ENCODE data around the gene FSD1.

- TF ChIP-seq TAF1 (IDR thresholded peaks at IDR 0.05; ENCODE audit: low read depth), result no peak
- TF ChIP-seq CREB1 (IDR thresholded peaks at IDR 0.05; ENCODE audit: low read depth), result no peak
- TF ChIP-seq RAD21 (IDR thresholded peaks at IDR 0.05; ENCODE audit: low read depth), result no peak
- no peak for TF ChIP-seq CEBPB (IDR thresholded peaks at IDR 0.05)
- no peak for TF ChIP-seq EP300 (IDR thresholded peaks at IDR 0.05; ENCODE audit: borderline replicate concordance)
- TF ChIP-seq, protein P1, sequence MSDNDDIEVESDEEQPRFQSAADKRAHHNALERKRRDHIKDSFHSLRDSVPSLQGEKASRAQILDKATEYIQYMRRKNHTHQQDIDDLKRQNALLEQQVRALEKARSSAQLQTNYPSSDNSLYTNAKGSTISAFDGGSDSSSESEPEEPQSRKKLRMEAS (IDR thresholded peaks at IDR 0.05), result no peak
- TF ChIP-seq TEAD4 (IDR thresholded peaks at IDR 0.05), result no peak
- TF ChIP-seq, protein P2, sequence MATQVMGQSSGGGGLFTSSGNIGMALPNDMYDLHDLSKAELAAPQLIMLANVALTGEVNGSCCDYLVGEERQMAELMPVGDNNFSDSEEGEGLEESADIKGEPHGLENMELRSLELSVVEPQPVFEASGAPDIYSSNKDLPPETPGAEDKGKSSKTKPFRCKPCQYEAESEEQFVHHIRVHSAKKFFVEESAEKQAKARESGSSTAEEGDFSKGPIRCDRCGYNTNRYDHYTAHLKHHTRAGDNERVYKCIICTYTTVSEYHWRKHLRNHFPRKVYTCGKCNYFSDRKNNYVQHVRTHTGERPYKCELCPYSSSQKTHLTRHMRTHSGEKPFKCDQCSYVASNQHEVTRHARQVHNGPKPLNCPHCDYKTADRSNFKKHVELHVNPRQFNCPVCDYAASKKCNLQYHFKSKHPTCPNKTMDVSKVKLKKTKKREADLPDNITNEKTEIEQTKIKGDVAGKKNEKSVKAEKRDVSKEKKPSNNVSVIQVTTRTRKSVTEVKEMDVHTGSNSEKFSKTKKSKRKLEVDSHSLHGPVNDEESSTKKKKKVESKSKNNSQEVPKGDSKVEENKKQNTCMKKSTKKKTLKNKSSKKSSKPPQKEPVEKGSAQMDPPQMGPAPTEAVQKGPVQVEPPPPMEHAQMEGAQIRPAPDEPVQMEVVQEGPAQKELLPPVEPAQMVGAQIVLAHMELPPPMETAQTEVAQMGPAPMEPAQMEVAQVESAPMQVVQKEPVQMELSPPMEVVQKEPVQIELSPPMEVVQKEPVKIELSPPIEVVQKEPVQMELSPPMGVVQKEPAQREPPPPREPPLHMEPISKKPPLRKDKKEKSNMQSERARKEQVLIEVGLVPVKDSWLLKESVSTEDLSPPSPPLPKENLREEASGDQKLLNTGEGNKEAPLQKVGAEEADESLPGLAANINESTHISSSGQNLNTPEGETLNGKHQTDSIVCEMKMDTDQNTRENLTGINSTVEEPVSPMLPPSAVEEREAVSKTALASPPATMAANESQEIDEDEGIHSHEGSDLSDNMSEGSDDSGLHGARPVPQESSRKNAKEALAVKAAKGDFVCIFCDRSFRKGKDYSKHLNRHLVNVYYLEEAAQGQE (IDR thresholded peaks at IDR 0.05; ENCODE audit: low read depth), result no peak
- no peak for TF ChIP-seq FOXM1 (IDR thresholded peaks at IDR 0.05; ENCODE audit: borderline replicate concordance, low read depth)
- no peak for TF ChIP-seq NFIC (IDR thresholded peaks at IDR 0.05)
- 0 out of 2 replicates have a peak, but pooled peaks have one; percentile 28 for TF ChIP-seq YY1 (IDR thresholded peaks at IDR 0.05; ENCODE audit: low read depth)
- TF ChIP-seq USF1 (IDR thresholded peaks at IDR 0.05), result no peak
- TF ChIP-seq ZBTB7A (IDR thresholded peaks at IDR 0.05; ENCODE audit: low read depth), result no peak
Measured at GRCh38 chr19:4256563-4256962, 47.8 kb upstream of the FSD1 start.

All from Ishikawa (cell line).